Panc1 (cell line): ENCODE results near the gene MPZL3.

Experiments
- CTCF ChIP-seq: fragments of 450-650 bp; IDR thresholded peaks from 2 replicates; pipeline ENCODE4 v1.5.1; 2017; ENCODE audit warnings: mild to moderate bottlenecking
- POLR2AphosphoS5 ChIP-seq: IDR thresholded peaks from 2 replicates; pipeline ENCODE4 v1.6.1; 2012; ENCODE audit warnings: mild to moderate bottlenecking, low read depth, low read length, moderate library complexity
- SIN3A ChIP-seq: IDR thresholded peaks from 2 replicates; pipeline ENCODE4 v1.6.1; 2012; ENCODE audit warnings: low read depth, mild to moderate bottlenecking, low read length, moderate library complexity, borderline replicate concordance; ENCODE audit not compliant: insufficient read depth
- TCF7L2 ChIP-seq: IDR thresholded peaks from 2 replicates; pipeline ENCODE4 v1.6.1; 2011; ENCODE audit warnings: mild to moderate bottlenecking, low read depth, low read length, inconsistent platforms
- TF ChIP-seq, protein P1 (sequence below), 2 experiments: IDR thresholded peaks; 2 replicates each; pipeline ENCODE4 v1.6.1; 2011 to 2012; ENCODE audit warnings: low read depth in 2 of 2, control low read depth in 1 of 2, low read length in 1 of 2, mild to moderate bottlenecking in 1 of 2, moderate library complexity in 1 of 2; ENCODE audit not compliant: insufficient read depth in 1 of 2

GRCh38 chr11:118226781-118227180 lies 25.4 kb downstream of the MPZL3 start:
- TF ChIP-seq CTCF, result no peak
- TF ChIP-seq TCF7L2, result no peak
- TF ChIP-seq POLR2AphosphoS5, result no peak
- TF ChIP-seq SIN3A, result no peak
- TF ChIP-seq, protein P1, sequence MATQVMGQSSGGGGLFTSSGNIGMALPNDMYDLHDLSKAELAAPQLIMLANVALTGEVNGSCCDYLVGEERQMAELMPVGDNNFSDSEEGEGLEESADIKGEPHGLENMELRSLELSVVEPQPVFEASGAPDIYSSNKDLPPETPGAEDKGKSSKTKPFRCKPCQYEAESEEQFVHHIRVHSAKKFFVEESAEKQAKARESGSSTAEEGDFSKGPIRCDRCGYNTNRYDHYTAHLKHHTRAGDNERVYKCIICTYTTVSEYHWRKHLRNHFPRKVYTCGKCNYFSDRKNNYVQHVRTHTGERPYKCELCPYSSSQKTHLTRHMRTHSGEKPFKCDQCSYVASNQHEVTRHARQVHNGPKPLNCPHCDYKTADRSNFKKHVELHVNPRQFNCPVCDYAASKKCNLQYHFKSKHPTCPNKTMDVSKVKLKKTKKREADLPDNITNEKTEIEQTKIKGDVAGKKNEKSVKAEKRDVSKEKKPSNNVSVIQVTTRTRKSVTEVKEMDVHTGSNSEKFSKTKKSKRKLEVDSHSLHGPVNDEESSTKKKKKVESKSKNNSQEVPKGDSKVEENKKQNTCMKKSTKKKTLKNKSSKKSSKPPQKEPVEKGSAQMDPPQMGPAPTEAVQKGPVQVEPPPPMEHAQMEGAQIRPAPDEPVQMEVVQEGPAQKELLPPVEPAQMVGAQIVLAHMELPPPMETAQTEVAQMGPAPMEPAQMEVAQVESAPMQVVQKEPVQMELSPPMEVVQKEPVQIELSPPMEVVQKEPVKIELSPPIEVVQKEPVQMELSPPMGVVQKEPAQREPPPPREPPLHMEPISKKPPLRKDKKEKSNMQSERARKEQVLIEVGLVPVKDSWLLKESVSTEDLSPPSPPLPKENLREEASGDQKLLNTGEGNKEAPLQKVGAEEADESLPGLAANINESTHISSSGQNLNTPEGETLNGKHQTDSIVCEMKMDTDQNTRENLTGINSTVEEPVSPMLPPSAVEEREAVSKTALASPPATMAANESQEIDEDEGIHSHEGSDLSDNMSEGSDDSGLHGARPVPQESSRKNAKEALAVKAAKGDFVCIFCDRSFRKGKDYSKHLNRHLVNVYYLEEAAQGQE (IDR thresholded peaks at IDR 0.05; ENCODE audit: insufficient read depth in 1 of 2, low read depth in 2 of 2, low read length in 1 of 2), result no peak
